HG02885 (cell line): ENCODE results near the gene MYH15.

ENCODE experiments used
- ATAC-seq: cut with Tn5 transposase; IDR thresholded peaks from one replicate; pipeline ENCODE4 v1.9.1; 2021; ENCODE audit warnings: mild to moderate bottlenecking; ENCODE audit not compliant: unreplicated experiment, poor library complexity

MYH15 gene

GRCh38 chr3:108345492-108346205, 164.7 kb downstream of the MYH15 start:
- ATAC-seq = no peak

- no peak for ATAC-seq
These were observed 166.9 kb downstream of the MYH15 start for GRCh38 chr3:108343491-108343890.

- peak; percentile 86 for ATAC-seq
These were observed 167.4 kb downstream of the MYH15 start for GRCh38 chr3:108342837-108343486.

- no peak for ATAC-seq
These were observed 168.5 kb downstream of the MYH15 start for GRCh38 chr3:108341911-108342310.

- no peak for ATAC-seq
These were observed 171.4 kb downstream of the MYH15 start for GRCh38 chr3:108338901-108339545.

GRCh38 chr3:108334701-108335100, 175.7 kb downstream of the MYH15 start:
- no peak for ATAC-seq

- ATAC-seq = no peak
These were observed 176.4 kb downstream of the MYH15 start for GRCh38 chr3:108333961-108334360.

- no peak for ATAC-seq
These were observed 178.6 kb downstream of the MYH15 start for GRCh38 chr3:108331792-108332191.
